Endothelial cell of hepatic sinusoid (primary cell): ENCODE results near the gene ZNF500.
"Not testable (repeated sequence)": the region's sequence is repeated elsewhere in the genome, so short reads cannot be mapped to it uniquely, and the experiment has no call there.

Experiments used
- in situ Hi-C: cut with HindIII; loops from 2 replicates; pipeline ENCODE4 v1.10.0; 2017; ENCODE audit warnings: low sequenced_read_pairs

ZNF500 gene

GRCh38 chr16:4746991-4747574 is 19.9 kb downstream of the ZNF500 start:
- in situ Hi-C loops, result no loop called here

GRCh38 chr16:4746215-4746614 is 20.7 kb downstream of the ZNF500 start:
- in situ Hi-C loops, result no loop called here

- in situ Hi-C loops, result no loop called here
Observed at GRCh38 chr16:4745274-4745569, 21.7 kb downstream of the ZNF500 start.

GRCh38 chr16:4744555-4745273 is 22.2 kb downstream of the ZNF500 start:
- in situ Hi-C loops, result no loop called here

- in situ Hi-C loops, result no loop called here
Observed at GRCh38 chr16:4743226-4743878, 23.6 kb downstream of the ZNF500 start.

GRCh38 chr16:4738370-4738769 is 28.6 kb downstream of the ZNF500 start:
- in situ Hi-C loops, result not testable (repeated sequence)

- in situ Hi-C loops, result no loop called here
Observed at GRCh38 chr16:4737545-4737944, 29.4 kb downstream of the ZNF500 start.

GRCh38 chr16:4736546-4736945 is 30.4 kb downstream of the ZNF500 start:
- in situ Hi-C loops, result no loop called here

- in situ Hi-C loops, result no loop called here
Observed at GRCh38 chr16:4734730-4735535, 32.0 kb downstream of the ZNF500 start.

GRCh38 chr16:4734063-4734729 is 32.8 kb downstream of the ZNF500 start, which contains the start of the genes ANKS3 and DNAAF8:
TSS of gene ANKS3 (minus strand) at chr16:4734271. CDS start at chr16:4730149, 4,122 bp downstream.
TSS of gene DNAAF8 (plus strand) at chr16:4734537. CDS start at chr16:4736515, 1,978 bp downstream.
- in situ Hi-C loops, result no loop called here

GRCh38 chr16:4733747-4734062 is 33.3 kb downstream of the ZNF500 start:
- in situ Hi-C loops, result no loop called here

GRCh38 chr16:4733211-4733742 is 33.7 kb downstream of the ZNF500 start:
- in situ Hi-C loops, result no loop called here

- in situ Hi-C loops, result no loop called here
Observed at GRCh38 chr16:4729876-4730275, 37.1 kb downstream of the ZNF500 start.

- in situ Hi-C loops, result no loop called here
Observed at GRCh38 chr16:4728676-4729075, 38.3 kb downstream of the ZNF500 start.

- in situ Hi-C loops, result no loop called here
Observed at GRCh38 chr16:4726616-4727015, 40.3 kb downstream of the ZNF500 start.

GRCh38 chr16:4724661-4725270 is 42.2 kb downstream of the ZNF500 start:
- in situ Hi-C loops, result no loop called here

- in situ Hi-C loops, result no loop called here
Observed at GRCh38 chr16:4723071-4723767, 43.7 kb downstream of the ZNF500 start.

GRCh38 chr16:4718466-4718865 is 48.5 kb downstream of the ZNF500 start:
- in situ Hi-C loops, result no loop called here

GRCh38 chr16:4714996-4715395 is 52.0 kb downstream of the ZNF500 start:
- in situ Hi-C loops, result no loop called here
